ENCODE results near the gene MGAT5.

MGAT5 gene

GRCh38 chr2:134268265-134268664 is 14.4 kb downstream of the MGAT5 start:
- Histone ChIP-seq H3K36me3 (ENCODE audit: insufficient read depth, low read length) (peaks cover 44% of the 10 kb centered on the region; the same call in 1 of the 2 replicates), H4K20me1 (ENCODE audit: insufficient read depth, low read length) (no peaks in the 10 kb centered on the region), H3K9ac (ENCODE audit: low read length) (peak overlapping the region; percentile 8; the same call in 1 of the 2 replicates), H3K4me3 (ENCODE audit: low read depth, low read length, poor library complexity, severe bottlenecking) (peak overlapping the region; percentile 1), H3K4me1 (ENCODE audit: insufficient read depth, low read length, severe bottlenecking) (peaks cover 94% of the 10 kb centered on the region), H3K9me2 (ENCODE audit: low read depth, low read length) (no peaks in the 10 kb centered on the region), H3F3A (ENCODE audit: insufficient read depth, low read length) (peaks cover 1% of the 10 kb centered on the region), H3K27me3 (ENCODE audit: insufficient read depth, low read length) (no peaks in the 10 kb centered on the region), H3K4me2 (ENCODE audit: low read length) (peak overlapping the region; percentile 14), H3K27ac (ENCODE audit: low read depth, low read length, poor library complexity, severe bottlenecking) (peak overlapping the region; percentile 94), H3K9me3 (ENCODE audit: low read length) (no peaks in the 10 kb centered on the region), H2AFZ (ENCODE audit: low read length) (no peak overlapping the region), H3K79me2 (ENCODE audit: insufficient read depth, low read length) (peaks cover 39% of the 10 kb centered on the region)
- peak; percentile 53 for TF ChIP-seq CTCF (IDR thresholded peaks at IDR 0.05; ENCODE audit: low read length)
- TF ChIP-seq EZH2 (IDR thresholded peaks at IDR 0.05; ENCODE audit: borderline replicate concordance, low read length): no peak

GRCh38 chr2:134269230-134269629 is 15.4 kb downstream of the MGAT5 start:
- Histone ChIP-seq H3K36me3 (ENCODE audit: insufficient read depth, low read length) (peaks cover 44% of the 10 kb centered on the region; the same call in 1 of the 2 replicates), H2AFZ (ENCODE audit: low read length) (no peak overlapping the region), H3K9me2 (ENCODE audit: low read depth, low read length) (no peaks in the 10 kb centered on the region), H3K27me3 (ENCODE audit: insufficient read depth, low read length) (no peaks in the 10 kb centered on the region), H3K9me3 (ENCODE audit: low read length) (no peaks in the 10 kb centered on the region), H3K4me3 (ENCODE audit: low read depth, low read length, poor library complexity, severe bottlenecking) (no peak overlapping the region), H3K4me2 (ENCODE audit: low read length) (peak overlapping the region; percentile 14; the same call in 1 of the 2 replicates), H3K4me1 (ENCODE audit: insufficient read depth, low read length, severe bottlenecking) (peaks cover 94% of the 10 kb centered on the region), H4K20me1 (ENCODE audit: insufficient read depth, low read length) (no peaks in the 10 kb centered on the region), H3K9ac (ENCODE audit: low read length) (peak overlapping the region; percentile 8; the same call in 1 of the 2 replicates), H3K27ac (ENCODE audit: low read depth, low read length, poor library complexity, severe bottlenecking) (peak overlapping the region; percentile 94), H3K79me2 (ENCODE audit: insufficient read depth, low read length) (peaks cover 35% of the 10 kb centered on the region), H3F3A (ENCODE audit: insufficient read depth, low read length) (no peaks in the 10 kb centered on the region)
- no peak for TF ChIP-seq CTCF (IDR thresholded peaks at IDR 0.05; ENCODE audit: low read length)
- TF ChIP-seq EZH2 (IDR thresholded peaks at IDR 0.05; ENCODE audit: borderline replicate concordance, low read length): no peak

- H3K27me3 ChIP-seq (ENCODE audit: insufficient read depth, low read length): no peaks in the 10 kb centered on the region
- H3K36me3 ChIP-seq (ENCODE audit: insufficient read depth, low read length): peaks cover 42% of the 10 kb centered on the region; the same call in 1 of the 2 replicates
- peak overlapping the region; percentile 63 for H3K4me2 ChIP-seq (ENCODE audit: low read length)
- no peaks in the 10 kb centered on the region for H4K20me1 ChIP-seq (ENCODE audit: insufficient read depth, low read length)
- H3K27ac ChIP-seq (ENCODE audit: low read depth, low read length, poor library complexity, severe bottlenecking): peak overlapping the region; percentile 94
- H3K4me3 ChIP-seq (ENCODE audit: low read depth, low read length, poor library complexity, severe bottlenecking): peak overlapping the region; percentile 2
- H3K79me2 ChIP-seq (ENCODE audit: insufficient read depth, low read length): peaks cover 26% of the 10 kb centered on the region
- H3K9me3 ChIP-seq (ENCODE audit: low read length): no peaks in the 10 kb centered on the region
- TF ChIP-seq EZH2 (IDR thresholded peaks at IDR 0.05; ENCODE audit: borderline replicate concordance, low read length): no peak
- TF ChIP-seq CTCF (IDR thresholded peaks at IDR 0.05; ENCODE audit: low read length): no peak
- H3K4me1 ChIP-seq (ENCODE audit: insufficient read depth, low read length, severe bottlenecking): peaks cover 94% of the 10 kb centered on the region
- peak overlapping the region; percentile 29; the same call in 1 of the 2 replicates for H3K9ac ChIP-seq (ENCODE audit: low read length)
- H3K9me2 ChIP-seq (ENCODE audit: low read depth, low read length): no peaks in the 10 kb centered on the region
- no peak overlapping the region for H2AFZ ChIP-seq (ENCODE audit: low read length)
- H3F3A ChIP-seq (ENCODE audit: insufficient read depth, low read length): no peaks in the 10 kb centered on the region
These were observed 16.3 kb downstream of the MGAT5 start for GRCh38 chr2:134269972-134270735.
